SK-N-MC (cell line): ENCODE data around the gene NRIP2.

Source experiments
- EZH2 ChIP-seq: fragments of 200-600 bp; sonication (generic); IDR thresholded peaks from one replicate; pipeline ENCODE4 v1.6.1; 2017; ENCODE audit warnings: antibody characterized with exemption
- POLR2AphosphoS5 ChIP-seq: IDR thresholded peaks from 2 replicates; pipeline ENCODE4 v1.6.1; 2012; ENCODE audit warnings: mild to moderate bottlenecking, low read depth, low read length, borderline replicate concordance

- TF ChIP-seq EZH2 (no peak), POLR2AphosphoS5 (no peak)
These were observed 25.3 kb upstream of the NRIP2 start for GRCh38 chr12:2860170-2860569.
